K562 (cell line): Measurements from ENCODE around the gene PIANP. TPM values are rescaled to one million over a fixed set of nuclear protein-coding genes. Genes with fewer than 3 reads are reported as not detected.

Source experiments
- BCLAF1 ChIP-seq, 2 experiments: fragments of 450-650 bp in 1 of 2; IDR thresholded peaks; 2 replicates each; pipeline ENCODE4 v1.6.1; 2011 to 2017; ENCODE audit warnings: low read depth in 2 of 2, antibody characterized with exemption in 1 of 2, borderline replicate concordance in 1 of 2, low read length in 1 of 2, mild to moderate bottlenecking in 1 of 2, mixed read lengths in 1 of 2; ENCODE audit not compliant: control insufficient read depth in 1 of 2
- CAMTA2 ChIP-seq: fragments of 250-450 bp; sonication (Bioruptor Pico); conservative IDR thresholded peaks from 2 replicates; pipeline ENCODE4 v1.5.1; 2022
- E2F3 ChIP-seq: fragments of 250-450 bp; sonication (Bioruptor Pico); IDR thresholded peaks from 2 replicates; pipeline ENCODE4 v1.4.0; 2020; ENCODE audit warnings: mild to moderate bottlenecking
- FOXA3 ChIP-seq, 2 experiments: fragments of 450-650 bp in 1 of 2; sonication (generic) in 1 of 2; formaldehyde crosslinking; IDR thresholded peaks in 1 of 2; conservative IDR thresholded peaks in 1 of 2; 2 replicates each; pipeline versions ENCODE4 v1.4.0 to v1.8.0; 2020 to 2022; ENCODE audit warnings: mild to moderate bottlenecking in 2 of 2, missing genetic modification reagents in 1 of 2
- HCFC1 ChIP-seq: IDR thresholded peaks from 2 replicates; pipeline ENCODE4 v1.6.1; 2012; ENCODE audit warnings: low read depth, low read length, improper control_type of control experiment
- HDAC3 ChIP-seq: fragments of 450-650 bp; IDR thresholded peaks from 2 replicates; pipeline ENCODE4 v1.6.1; 2018; ENCODE audit warnings: borderline replicate concordance, mild to moderate bottlenecking, moderate library complexity; ENCODE audit not compliant: partially characterized antibody
- JUNB ChIP-seq: fragments of 450-650 bp; formaldehyde crosslinking; conservative IDR thresholded peaks from 2 replicates; pipeline ENCODE4 v1.4.0; 2020; ENCODE audit warnings: mild to moderate bottlenecking
- JUND ChIP-seq, 2 experiments: IDR thresholded peaks; 2 replicates in 1 of 2; 3 replicates in 1 of 2; pipeline ENCODE4 v1.6.1; 2011; ENCODE audit warnings: borderline replicate concordance in 2 of 2, low read depth in 2 of 2, low read length in 2 of 2, improper control_type of control experiment in 1 of 2, missing biosample characterization in 1 of 2, missing genetic modification characterization in 1 of 2, missing genetic modification reagents in 1 of 2
- KLF1 ChIP-seq: fragments of 450-650 bp; IDR thresholded peaks from 2 replicates; pipeline ENCODE4 v1.6.1; 2016; ENCODE audit warnings: missing genetic modification characterization, missing compliant biosample characterization
- MCM3 ChIP-seq: fragments of 450-650 bp; IDR thresholded peaks from 2 replicates; pipeline ENCODE4 v1.6.1; 2016
- MEIS2 ChIP-seq: fragments of 450-650 bp; IDR thresholded peaks from 2 replicates; pipeline ENCODE4 v1.6.1; 2014; ENCODE audit warnings: mild to moderate bottlenecking; ENCODE audit not compliant: partially characterized antibody
- NR2F6 ChIP-seq: fragments of 450-650 bp; formaldehyde crosslinking; IDR thresholded peaks from 2 replicates; pipeline ENCODE4 v1.4.0; 2020; ENCODE audit warnings: mild to moderate bottlenecking
- RBFOX2 ChIP-seq: fragments of 200-400 bp; formaldehyde crosslinking; IDR thresholded peaks from 2 replicates; pipeline ENCODE4 v1.6.1; 2017; ENCODE audit warnings: low read depth, mild to moderate bottlenecking, low read length, moderate library complexity
- RHOXF2B ChIP-seq: fragments of 250-450 bp; sonication (Bioruptor Pico); conservative IDR thresholded peaks from 2 replicates; pipeline ENCODE4 v1.5.1; 2021
- SRF ChIP-seq, 2 experiments: fragments of 250-450, 450-650 bp in 1 of 2; sonication (Bioruptor Pico) in 1 of 2; sonication (generic) in 1 of 2; formaldehyde crosslinking; IDR thresholded peaks; 2 replicates each; pipeline versions ENCODE4 v1.5.0 to v1.5.1; 2020 to 2022; ENCODE audit warnings: mild to moderate bottlenecking in 1 of 2, missing genetic modification reagents in 1 of 2
- SUPT5H ChIP-seq: fragments of 450-650 bp; IDR thresholded peaks from 2 replicates; pipeline ENCODE4 v1.6.1; 2016
- ZKSCAN8 ChIP-seq: fragments of 200-800 bp; sonication (Bioruptor generic); IDR thresholded peaks from 2 replicates; pipeline ENCODE4 v1.6.1; 2016; ENCODE audit warnings: missing genetic modification characterization, missing compliant biosample characterization
- ZNF512 ChIP-seq: IDR thresholded peaks from 2 replicates; pipeline ENCODE4 v1.6.1; 2016; ENCODE audit warnings: missing genetic modification characterization, missing compliant biosample characterization
- ZNF695 ChIP-seq: fragments of 450-650 bp; formaldehyde crosslinking; IDR thresholded peaks from 2 replicates; pipeline ENCODE4 v1.4.0; 2020; ENCODE audit warnings: mild to moderate bottlenecking, moderate library complexity
- polyA plus RNA-seq, 8 experiments: library from polyadenylated mRNA; depleted of rRNA in 4 of 8; stranded (reverse) in 5 of 8; unstranded in 3 of 8; fragments of >200 nt; fragmentation: Nextera tagmentation in 2 of 8; fragmentation: Illumina TruSeq in 1 of 8; extraction: Ambion mirVana in 2 of 8; extraction: Trizol in 1 of 8; gene quantifications; 2 replicates each; pipeline versions ENCODE4 v1.2.1 to v1.2.3, GENCODE V29; 2011 to 2014; ENCODE audit warnings: inconsistent platforms in 1 of 8, missing spikeins in 1 of 8
- total RNA-seq, 7 experiments: library from RNA; depleted of rRNA in 6 of 7; stranded (reverse); fragments of >200 nt in 6 of 7; fragmentation: Illumina TruSeq in 2 of 7; extraction: Trizol in 2 of 7; gene quantifications; 2 replicates each; pipeline versions ENCODE4 v1.2.1 to v1.2.3, GENCODE V29; 2011 to 2021; ENCODE audit warnings: low replicate concordance in 1 of 7
- TF ChIP-seq, protein P1 (sequence below): fragments of 250-450 bp; sonication (Bioruptor Pico); IDR thresholded peaks from 2 replicates; pipeline ENCODE4 v1.5.0; 2021

Gene PIANP
- total and polyA plus RNA-seq, 9 of the 15 experiments (the other 6 are each of a cell fraction or from before 2014, with no cell fraction given): 0.07 TPM; not detected in 8

GRCh38 chr12:6688999-6689882 is 11.4 kb downstream of the PIANP start, which contains the start of gene ZNF384 (continued):
- no peak for TF ChIP-seq ZNF695 (CRISPR knock-in tag)
- TF ChIP-seq E2F3 (CRISPR knock-in tag): no peak
- no peak for TF ChIP-seq ZNF512 (tag)
- TF ChIP-seq BCLAF1 (IDR thresholded peaks at IDR 0.05; ENCODE audit: borderline replicate concordance in 1 of 2, control insufficient read depth in 1 of 2, low read depth in 2 of 2, low read length in 1 of 2): peak in 1 of 2 experiments; percentile 83; a peak in 1 of 4 replicates
- TF ChIP-seq SRF (CRISPR knock-in tag; IDR thresholded peaks at IDR 0.05): peak in 1 of 2 experiments; percentile 66; a peak in 1 of 4 replicates
- no peak for TF ChIP-seq CAMTA2
- TF ChIP-seq HCFC1: peak; percentile 91
- no peak for TF ChIP-seq ZKSCAN8 (CRISPR knock-in tag)
- TF ChIP-seq NR2F6 (CRISPR knock-in tag): no peak
- TF ChIP-seq JUNB (CRISPR knock-in tag): no peak
- peak; percentile 54 for TF ChIP-seq HDAC3
- peak; percentile 62 for TF ChIP-seq MEIS2
- TF ChIP-seq, protein P1, sequence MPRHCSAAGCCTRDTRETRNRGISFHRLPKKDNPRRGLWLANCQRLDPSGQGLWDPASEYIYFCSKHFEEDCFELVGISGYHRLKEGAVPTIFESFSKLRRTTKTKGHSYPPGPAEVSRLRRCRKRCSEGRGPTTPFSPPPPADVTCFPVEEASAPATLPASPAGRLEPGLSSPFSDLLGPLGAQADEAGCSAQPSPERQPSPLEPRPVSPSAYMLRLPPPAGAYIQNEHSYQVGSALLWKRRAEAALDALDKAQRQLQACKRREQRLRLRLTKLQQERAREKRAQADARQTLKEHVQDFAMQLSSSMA: peak; percentile 95
- no peak for TF ChIP-seq RHOXF2B (CRISPR knock-in tag)
- TF ChIP-seq FOXA3 (CRISPR knock-in tag; conservative IDR thresholded peaks at IDR 0.05 in 1 of 2, IDR thresholded peaks at IDR 0.05 in 1 of 2): no peak
- peak; percentile 96 for TF ChIP-seq RBFOX2
- no peak for TF ChIP-seq MCM3
- peak; percentile 76 for TF ChIP-seq SUPT5H
- TF ChIP-seq JUND (IDR thresholded peaks at IDR 0.05; ENCODE audit: borderline replicate concordance, low read depth, low read length): peak; percentile 74; the same call in 1 of the 2 replicates
- peak; percentile 30; the same call in 1 of the 3 replicates for TF ChIP-seq JUND (tag; IDR thresholded peaks at IDR 0.05; ENCODE audit: borderline replicate concordance, low read depth, low read length)
- TF ChIP-seq KLF1: no peak
